ENCODE measurements around the gene VTI1A.

VTI1A gene

GRCh38 chr10:112695539-112695938 lies 248.5 kb downstream of the VTI1A start:
- DNase-seq: no peak

DNA sequence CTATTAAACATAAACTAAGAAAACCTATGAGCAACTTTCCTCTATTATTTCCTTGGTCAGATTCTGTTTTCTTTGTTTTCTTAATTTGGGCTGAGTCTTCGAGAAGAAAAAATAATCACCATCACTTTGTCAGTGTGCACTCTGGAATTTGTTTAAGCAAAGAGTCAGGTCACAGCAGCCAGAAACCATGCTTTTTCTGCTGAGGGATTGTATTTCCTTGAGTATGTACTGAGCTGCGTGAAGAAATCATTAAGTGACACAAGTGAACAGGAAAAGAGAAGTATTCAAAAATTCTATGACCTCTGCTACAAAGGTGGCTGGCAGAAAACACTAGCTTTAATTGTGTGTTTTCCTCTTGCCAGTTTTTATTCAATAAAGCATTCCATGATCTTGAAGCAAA lies 249.6 kb downstream of the VTI1A start:
- DNase-seq: no peak

DNA sequence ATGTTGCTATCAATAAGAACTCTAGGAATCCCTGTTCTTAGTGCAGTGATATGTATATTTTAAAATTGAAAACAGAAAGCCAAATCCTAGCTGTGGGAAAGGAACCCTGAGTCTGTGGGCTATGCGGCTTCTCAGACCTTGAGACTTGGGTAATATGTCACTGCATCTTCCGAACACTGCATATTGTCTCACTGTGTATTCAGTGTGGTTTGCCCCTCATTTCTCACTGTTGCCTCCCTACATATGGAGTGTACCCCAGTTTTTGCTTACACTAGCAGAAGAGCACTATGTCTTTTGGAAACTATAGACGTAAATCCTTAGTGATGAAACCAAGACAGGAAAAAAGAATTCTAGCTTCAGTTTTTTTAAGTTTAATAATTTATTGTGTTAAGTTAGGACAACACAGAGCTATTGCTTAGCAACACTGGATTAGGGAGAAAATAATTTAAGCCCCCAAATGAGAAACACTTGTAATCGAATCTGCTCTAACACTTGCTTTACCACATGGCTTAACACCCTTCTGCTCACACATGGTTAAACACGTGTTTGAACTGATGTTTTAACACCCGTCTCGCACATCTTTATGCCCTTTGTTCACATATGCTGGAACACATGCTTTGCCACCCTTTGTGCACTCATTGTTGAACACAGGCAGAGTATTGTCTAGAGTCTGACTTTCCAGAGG lies 251.3 kb downstream of the VTI1A start:
- DNase-seq: no peak

GRCh38 chr10:112698818-112699164 lies 251.8 kb downstream of the VTI1A start:
- peak; percentile 41 for DNase-seq

GRCh38 chr10:112700215-112700671 lies 253.2 kb downstream of the VTI1A start:
- no peak for DNase-seq

DNA sequence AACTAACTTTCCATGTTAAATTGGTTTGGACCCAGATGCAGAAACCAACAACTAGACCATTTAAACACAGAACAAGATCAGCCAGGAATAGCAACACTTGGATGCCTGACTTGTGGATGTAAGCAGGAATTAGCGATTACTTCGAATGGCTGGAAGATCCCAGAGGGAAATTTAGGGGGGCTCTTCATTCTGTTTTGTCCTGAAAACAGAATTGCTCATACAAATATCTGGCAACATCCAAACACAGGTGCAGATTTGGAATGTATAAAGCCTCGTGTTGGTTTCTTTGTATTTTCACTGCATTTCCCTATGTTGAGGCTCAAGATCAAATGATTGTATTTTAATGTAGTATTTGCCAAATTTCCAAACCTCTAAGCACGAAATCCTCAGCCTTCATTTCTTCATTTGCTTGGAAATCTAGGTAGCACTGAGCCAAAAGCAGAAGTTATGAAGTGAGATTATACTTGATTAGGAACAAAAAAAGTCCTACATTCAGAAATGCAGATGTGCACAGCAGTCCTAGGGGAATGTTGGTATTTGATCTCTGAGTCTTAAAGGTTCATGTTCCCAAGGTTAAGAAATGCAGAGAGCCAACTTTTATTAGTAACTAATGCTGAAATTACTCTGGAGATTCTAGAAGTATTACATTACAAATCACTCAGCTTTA lies 254.3 kb downstream of the VTI1A start:
- peak; percentile 51 for DNase-seq

DNA sequence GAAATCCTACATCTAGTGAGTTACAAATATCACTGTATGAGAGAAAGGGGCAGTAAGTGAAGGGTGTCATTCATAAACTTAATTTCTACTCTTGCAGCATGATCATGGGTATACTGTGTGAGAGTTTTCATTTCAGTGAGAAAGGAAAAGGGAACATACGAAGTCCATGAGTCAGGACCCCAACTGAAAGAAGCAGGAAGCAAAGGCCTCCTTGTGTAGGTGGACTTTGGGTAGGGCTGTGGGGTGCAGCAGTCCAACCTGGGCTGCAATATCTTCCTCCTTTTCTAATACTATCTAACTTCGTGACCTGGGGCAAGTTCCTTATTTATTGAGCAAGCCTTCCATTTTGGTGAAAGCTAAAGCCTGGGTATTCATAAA lies 254.9 kb downstream of the VTI1A start:
- DNase-seq: no peak

GRCh38 chr10:112706577-112706976 lies 259.6 kb downstream of the VTI1A start:
- DNase-seq: no peak

- DNase-seq: no peak
These were observed 261.4 kb downstream of the VTI1A start for GRCh38 chr10:112708461-112708860.

DNA sequence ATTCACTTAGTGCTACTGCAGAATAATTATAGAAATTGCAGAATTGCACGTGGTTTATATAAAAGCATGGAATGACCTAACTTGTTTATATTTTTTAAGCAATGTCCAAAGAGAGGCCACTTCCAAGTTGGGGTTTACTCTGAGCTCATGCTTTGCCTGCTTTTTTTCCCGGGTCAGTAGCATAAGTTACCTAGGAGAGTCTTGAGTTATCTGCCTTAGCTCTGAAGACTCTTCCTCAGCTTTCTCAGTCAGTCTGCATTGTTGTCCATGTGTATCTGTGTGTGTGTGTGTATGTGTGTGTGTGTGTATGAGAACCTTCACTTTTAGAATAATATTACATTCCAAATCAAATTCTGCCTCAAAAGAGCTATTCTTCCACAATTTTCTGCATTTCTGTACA lies 263.5 kb downstream of the VTI1A start:
- DNase-seq: no peak

GRCh38 chr10:112711366-112711765 lies 264.4 kb downstream of the VTI1A start:
- no peak for DNase-seq

DNA sequence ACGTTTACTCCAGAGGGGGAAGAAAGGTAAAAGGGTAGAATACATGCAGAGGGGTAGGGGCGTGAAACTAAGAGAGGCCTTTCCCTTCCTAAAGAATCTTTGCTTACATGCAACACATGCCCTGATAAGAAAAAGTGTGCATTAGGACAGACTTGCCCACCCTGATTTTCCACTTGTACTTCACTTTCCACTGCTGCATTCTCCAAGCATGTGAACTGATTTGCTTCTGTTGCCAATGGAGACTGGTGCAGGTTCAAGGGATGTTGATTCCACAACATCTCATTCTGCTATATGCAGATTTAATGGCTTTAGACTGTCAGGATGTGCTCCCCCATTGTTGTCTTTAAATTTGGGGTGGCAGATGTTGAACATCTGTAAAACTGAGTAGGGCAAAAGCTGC lies 265.5 kb downstream of the VTI1A start:
- no peak for DNase-seq

DNA sequence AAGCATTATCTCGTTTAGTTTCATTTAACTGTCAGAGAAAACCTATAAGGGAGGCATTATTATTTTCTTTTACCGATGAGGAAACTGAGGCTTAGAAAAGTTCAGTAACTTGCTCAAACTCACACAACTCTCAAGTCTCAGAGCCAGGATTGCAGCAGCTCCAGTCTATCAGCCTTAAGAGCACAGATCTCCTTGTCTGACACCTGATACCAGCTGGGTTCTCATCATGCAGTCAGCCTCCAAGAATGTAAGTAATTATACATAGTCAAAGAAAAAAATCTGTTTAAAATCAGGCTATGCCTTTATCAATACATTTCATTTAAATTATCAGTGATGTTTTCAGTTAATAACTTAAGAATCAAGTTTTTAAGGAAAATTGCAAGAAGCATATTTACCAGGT lies 266.4 kb downstream of the VTI1A start:
- no peak for DNase-seq

DNA sequence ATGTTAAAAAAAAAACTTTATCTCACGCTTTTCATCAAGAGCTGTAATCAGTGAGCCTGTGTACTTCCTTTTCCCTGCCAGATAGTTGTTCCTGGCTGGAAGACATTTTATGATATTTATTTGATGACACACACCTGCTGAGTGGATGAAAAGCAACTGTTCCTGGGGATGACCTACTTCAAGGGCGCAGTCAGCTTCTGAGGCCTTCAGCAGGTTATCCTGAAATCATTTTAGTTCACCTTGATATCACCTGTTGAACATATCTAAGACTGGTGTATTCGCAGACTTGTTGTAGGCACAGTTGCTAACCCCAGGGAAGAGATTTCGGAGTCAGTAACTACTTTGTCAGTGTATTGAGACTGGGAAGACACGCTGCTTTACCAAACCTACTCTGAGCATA lies 268.6 kb downstream of the VTI1A start:
- no peak for DNase-seq

DNA sequence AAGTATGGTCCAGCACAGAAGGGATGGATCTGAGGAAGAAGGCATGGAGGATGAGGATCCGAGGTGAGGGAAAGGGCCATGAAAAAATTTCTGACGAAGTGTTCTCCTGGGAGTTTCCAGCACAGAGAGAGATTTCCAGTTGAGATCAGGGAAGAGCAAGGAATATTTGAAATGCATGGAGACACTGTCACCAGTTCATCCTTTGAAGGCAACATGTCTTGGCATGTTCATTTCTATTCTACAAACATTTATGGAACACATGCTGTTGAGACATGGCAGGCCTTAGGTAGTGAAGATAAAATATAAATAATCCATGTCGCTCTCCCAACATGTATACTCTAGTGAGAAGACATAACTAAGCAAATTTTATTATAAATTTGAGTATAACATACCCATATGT lies 269.1 kb downstream of the VTI1A start:
- DNase-seq: no peak

- no peak for DNase-seq
These were observed 270.0 kb downstream of the VTI1A start for GRCh38 chr10:112716924-112717413.

GRCh38 chr10:112720178-112720577 lies 273.2 kb downstream of the VTI1A start:
- no peak for DNase-seq

DNA sequence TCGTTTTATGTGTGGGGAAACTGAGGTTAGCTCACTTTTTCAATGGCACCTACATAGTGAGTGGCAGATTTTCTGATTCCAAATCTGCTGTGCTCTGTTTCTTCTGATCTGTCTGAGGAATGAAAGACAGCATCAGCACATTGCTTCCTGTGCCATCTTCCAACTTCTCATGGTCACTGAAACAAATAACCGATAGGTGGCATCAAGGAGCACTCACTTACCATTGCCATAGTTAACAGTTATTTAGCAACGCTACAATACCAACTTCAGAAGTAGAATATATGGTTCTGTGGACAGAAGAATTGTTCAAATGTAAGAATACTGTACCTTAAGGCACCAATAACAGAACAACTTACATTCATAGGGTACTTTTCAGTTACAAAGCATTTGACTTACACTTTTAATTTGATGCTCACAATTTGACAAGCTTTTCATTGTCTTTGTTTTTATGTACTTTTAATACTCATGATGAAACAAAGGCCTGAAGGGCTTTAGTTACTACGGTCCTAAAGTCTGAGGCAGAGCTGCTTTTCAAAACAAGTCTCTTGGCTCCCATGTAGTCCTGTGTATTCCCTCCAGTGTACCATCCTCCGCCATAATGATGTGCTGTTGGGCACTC lies 274.2 kb downstream of the VTI1A start:
- no peak for DNase-seq

DNA sequence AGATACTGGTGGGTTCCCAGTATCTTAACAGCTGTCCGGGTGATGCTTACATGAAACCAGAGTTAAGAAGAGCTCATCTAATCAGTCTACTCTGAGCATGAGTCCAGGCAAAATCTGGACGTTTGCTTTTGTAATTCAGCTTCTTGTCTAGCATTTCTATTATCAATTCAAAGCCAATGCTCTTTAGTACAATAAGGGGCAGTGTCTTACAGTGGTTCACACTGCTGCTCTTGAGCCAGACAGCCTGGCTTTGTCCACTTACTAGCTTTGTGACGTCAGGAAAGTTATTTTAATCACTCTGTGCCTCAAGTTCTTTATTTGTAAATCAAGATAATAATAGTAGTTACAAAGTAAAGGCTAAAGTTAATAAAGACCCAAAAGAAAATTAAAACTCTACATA lies 275.7 kb downstream of the VTI1A start:
- no peak for DNase-seq

GRCh38 chr10:112723876-112724275 lies 276.9 kb downstream of the VTI1A start:
- DNase-seq: no peak

DNA sequence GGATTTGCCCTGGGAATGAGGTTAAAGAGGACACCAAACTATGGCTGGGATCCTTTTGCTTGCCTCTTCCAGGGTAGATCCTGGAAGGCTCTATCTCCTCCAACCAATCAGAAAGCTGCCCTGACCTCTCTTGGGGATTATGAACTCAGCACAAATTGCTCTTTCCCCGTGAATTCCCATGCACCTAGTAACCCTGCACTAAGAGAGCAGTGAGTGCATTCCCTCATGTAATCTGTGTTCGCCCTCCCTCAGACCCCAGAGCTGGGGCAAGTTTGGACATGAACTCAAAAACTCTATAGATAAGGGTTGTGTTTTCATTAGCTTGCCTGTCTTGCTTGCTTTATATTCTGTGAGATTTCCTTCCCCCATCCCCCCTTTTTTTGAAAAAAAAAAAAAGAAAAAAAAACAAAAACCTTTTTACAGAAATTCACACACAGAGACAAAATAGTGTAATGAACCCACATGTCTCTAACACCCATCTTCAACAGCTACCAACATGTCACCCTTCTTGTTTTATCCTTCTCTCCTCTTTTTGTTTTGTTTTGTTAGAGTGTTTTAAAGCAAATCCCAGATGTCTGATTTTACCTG lies 277.5 kb downstream of the VTI1A start:
- DNase-seq: no peak

DNA sequence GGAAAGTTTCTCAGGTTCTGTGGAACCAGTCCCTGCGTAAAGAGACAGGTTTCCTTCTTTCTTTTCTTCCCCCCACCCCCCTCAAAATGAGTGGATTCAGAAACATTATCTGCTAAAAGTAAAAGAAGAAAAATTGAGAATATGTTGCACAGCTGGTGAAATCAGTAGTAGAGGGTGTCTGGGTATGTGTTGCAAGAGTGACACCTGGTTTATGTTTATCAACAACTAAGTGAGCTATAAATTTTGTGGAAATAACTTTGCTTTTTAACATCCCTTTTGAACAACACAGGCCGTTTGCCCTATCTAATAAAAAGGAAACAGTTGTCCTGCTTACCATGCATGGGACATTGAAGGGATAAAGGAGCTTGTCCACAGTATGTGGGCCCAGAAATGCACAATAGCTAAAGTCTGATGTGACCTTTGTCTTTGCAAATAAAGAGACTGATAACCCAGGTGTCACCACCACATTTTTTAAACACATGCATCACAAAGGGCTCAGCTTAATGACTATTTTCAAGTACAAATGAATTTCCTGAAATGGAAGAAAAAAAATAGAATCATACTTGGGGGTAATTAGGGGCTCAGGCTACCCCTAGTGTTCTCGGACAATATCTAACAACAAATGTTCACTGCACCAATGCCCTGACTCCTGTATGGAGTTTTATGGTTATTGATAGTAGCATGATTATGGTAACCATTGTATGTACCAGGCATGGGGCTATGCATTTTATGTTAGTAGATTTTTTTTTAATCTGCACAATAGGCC lies 281.3 kb downstream of the VTI1A start:
- DNase-seq: no peak

- DNase-seq: no peak
These were observed 282.0 kb downstream of the VTI1A start for GRCh38 chr10:112728997-112729396.

Data from right hindlimb (tissue), 1 donor.